GM03348 (cell line): ENCODE data around the gene FAM234B.

Experiments used
- DNase-seq: peaks from one replicate; pipeline ENCODE4 v3.0.0; 2012; ENCODE audit warnings: low spot score

FAM234B gene

GRCh38 chr12:13044002-13044905, at the start of gene FAM234B:
TSS of gene FAM234B (plus strand) at chr12:13044381. CDS start at chr12:13044404, 23 bp downstream.
- peak; percentile 93 for DNase-seq

- DNase-seq = no peak
These were observed 49.1 kb upstream of the FAM234B start for GRCh38 chr12:12995088-12995487.

- DNase-seq = no peak
These were observed 48.0 kb upstream of the FAM234B start for GRCh38 chr12:12996209-12996608.

- no peak for DNase-seq
These were observed 47.0 kb upstream of the FAM234B start for GRCh38 chr12:12997156-12997555.

GRCh38 chr12:12997734-12998133, 46.4 kb upstream of the FAM234B start:
- no peak for DNase-seq

- DNase-seq = no peak
These were observed 45.9 kb upstream of the FAM234B start for GRCh38 chr12:12998248-12998647.

- DNase-seq = peak; percentile 57
These were observed 44.8 kb upstream of the FAM234B start for GRCh38 chr12:12999271-12999958.

- peak; percentile 99 for DNase-seq
These were observed 44.1 kb upstream of the FAM234B start, which contains the start of gene HEBP1 for GRCh38 chr12:12999959-13000615. TSS of gene HEBP1 (minus strand) at chr12:13000265. CDS start at chr12:13000114, 151 bp downstream.

- DNase-seq = peak; percentile 45
These were observed 43.6 kb upstream of the FAM234B start for GRCh38 chr12:13000616-13000924.

- peak; percentile 89 for DNase-seq
These were observed 43.0 kb upstream of the FAM234B start for GRCh38 chr12:13000925-13001774.

GRCh38 chr12:13001775-13002040, 42.5 kb upstream of the FAM234B start:
- no peak for DNase-seq

- DNase-seq = no peak
These were observed 41.7 kb upstream of the FAM234B start for GRCh38 chr12:13002301-13003097.

GRCh38 chr12:13004361-13004760, 39.8 kb upstream of the FAM234B start:
- DNase-seq = peak; percentile 35

- no peak for DNase-seq
These were observed 39.2 kb upstream of the FAM234B start for GRCh38 chr12:13004986-13005385.

GRCh38 chr12:13005649-13006048, 38.5 kb upstream of the FAM234B start:
- no peak for DNase-seq

- no peak for DNase-seq
These were observed 36.5 kb upstream of the FAM234B start for GRCh38 chr12:13007496-13008233.

GRCh38 chr12:13008741-13009380, 35.3 kb upstream of the FAM234B start:
- peak; percentile 12 for DNase-seq

- DNase-seq = no peak
These were observed 33.1 kb upstream of the FAM234B start for GRCh38 chr12:13011098-13011497.

- DNase-seq = no peak
These were observed 21.3 kb upstream of the FAM234B start for GRCh38 chr12:13022851-13023271.
